HG02642 (cell line): ENCODE data around the gene KPNA2.
"Not testable (repeated sequence)": the region's sequence is repeated elsewhere in the genome, so short reads cannot be mapped to it uniquely, and the experiment has no call there.

ENCODE experiments used
- ATAC-seq: cut with Tn5 transposase; IDR thresholded peaks from one replicate; pipeline ENCODE4 v1.9.1; 2021; ENCODE audit warnings: mild to moderate bottlenecking; ENCODE audit not compliant: unreplicated experiment, poor library complexity

KPNA2 gene

GRCh38 chr17:68054296-68054900, 18.9 kb downstream of the KPNA2 start:
- no peak for ATAC-seq

DNA sequence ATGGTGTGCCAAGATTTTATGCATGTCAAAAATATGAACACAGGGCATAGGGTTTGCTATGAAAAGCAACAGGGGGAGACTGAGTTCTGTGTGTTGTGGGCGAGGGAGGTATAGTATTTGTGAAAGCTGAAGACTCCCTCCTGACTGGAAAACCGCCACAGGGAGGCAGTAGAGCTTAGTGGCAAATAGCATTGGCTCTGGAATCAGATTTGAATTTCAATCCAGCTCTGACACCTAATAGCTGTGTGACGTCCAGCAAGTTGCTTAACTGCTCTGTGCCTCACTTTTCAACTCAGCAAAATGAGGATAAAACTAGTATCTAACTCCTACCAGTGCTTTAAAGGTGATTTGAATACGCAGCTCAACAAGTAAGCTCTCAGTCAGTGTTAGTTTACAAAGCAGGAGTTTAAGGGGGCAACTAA, 22.0 kb downstream of the KPNA2 start:
- ATAC-seq: no peak

DNA sequence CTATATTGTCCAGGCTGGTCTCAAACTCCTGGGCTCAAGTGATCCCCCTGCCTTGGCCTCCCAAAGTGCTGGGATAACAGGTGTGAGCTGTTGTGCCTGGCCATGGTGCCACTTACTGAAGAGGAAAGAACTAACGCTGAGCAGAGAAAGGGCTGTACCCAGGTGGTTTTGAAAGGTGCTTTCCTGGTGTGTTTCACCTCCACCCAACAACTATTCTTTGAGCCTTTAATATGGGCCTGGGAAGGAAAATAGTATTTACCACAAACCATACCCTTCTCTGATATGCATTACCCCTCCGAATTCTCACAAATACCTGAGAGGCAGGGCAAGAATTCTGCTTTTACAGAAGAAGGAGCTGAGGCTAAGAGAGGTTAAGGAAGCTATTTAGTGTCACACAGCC, 24.8 kb downstream of the KPNA2 start:
- ATAC-seq: no peak

DNA sequence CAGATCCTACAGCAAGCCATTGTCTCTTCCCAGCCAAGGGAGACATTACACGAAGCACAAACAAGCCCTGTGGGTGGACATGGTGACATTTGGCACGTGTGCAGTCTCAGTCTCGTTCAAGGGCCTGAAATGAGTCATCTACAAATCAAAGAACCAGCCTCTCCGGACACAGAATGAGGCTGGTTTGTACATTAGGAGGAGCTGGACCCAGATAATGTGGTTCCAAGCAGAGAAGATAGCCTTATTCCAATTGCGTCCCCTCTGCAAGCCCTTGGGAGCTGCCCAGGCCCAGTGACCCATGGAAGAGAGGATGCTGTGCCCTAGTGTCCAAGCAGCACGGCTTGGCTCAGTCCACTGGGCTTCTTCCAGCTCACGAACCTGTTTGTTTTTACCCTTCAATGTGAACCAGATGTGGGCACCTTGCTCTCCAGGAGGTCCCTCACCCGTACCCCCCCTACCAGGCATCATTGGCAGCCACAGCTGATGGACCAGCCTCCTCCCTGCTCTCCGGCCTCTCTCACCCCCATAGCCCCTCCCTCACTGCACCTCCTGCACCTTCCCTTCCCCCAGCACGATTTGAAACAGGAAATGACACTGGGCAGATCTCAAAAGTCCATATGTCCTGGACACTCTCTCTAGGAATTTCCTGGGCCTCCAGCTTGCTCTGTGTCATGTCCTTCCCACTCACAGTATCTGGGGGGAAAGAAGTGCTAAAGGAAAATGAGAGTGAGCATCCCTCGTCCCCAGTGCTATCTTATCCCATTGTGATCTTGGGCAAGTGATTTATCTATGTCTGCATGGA, 26.2 kb downstream of the KPNA2 start:
- ATAC-seq: no peak

GRCh38 chr17:68065366-68065765, 29.8 kb downstream of the KPNA2 start:
- ATAC-seq: not testable (repeated sequence)

GRCh38 chr17:68068512-68068911, 33.0 kb downstream of the KPNA2 start:
- not testable (repeated sequence) for ATAC-seq

- ATAC-seq: not testable (repeated sequence)
Measured at GRCh38 chr17:68070582-68071444, 35.3 kb downstream of the KPNA2 start.

- ATAC-seq: no peak
Measured at GRCh38 chr17:68074279-68074678, 38.7 kb downstream of the KPNA2 start.

DNA sequence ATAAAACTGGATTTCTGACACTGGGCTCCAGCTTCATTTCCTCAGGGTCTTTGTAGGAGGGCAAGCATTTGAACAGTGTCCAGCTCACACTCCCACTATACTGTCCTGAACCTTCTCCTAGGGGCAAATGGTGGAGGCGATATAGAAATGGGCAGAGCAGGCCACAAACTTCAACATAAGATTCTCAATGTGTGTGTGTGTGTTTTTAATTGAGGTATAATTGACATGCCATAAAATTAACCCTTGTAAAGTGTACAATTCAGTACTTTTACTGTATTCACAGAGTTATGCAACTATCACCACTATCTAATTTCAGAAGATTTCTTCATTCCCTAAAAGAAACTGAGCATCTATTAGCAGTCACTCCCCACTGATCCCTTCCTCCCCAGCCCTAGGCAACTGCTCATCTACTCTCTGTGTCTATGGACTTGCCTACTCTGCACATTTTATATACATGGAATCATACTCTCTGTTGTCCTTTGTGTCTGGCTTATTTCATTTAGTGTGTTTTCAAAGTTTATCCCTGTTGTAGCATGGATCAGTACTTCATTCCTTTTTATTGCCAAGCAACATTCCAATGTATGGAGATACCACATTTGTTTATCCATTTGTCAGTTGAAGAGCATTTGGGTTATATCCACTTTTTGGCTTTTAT, 40.5 kb downstream of the KPNA2 start:
- not testable (repeated sequence) for ATAC-seq

DNA sequence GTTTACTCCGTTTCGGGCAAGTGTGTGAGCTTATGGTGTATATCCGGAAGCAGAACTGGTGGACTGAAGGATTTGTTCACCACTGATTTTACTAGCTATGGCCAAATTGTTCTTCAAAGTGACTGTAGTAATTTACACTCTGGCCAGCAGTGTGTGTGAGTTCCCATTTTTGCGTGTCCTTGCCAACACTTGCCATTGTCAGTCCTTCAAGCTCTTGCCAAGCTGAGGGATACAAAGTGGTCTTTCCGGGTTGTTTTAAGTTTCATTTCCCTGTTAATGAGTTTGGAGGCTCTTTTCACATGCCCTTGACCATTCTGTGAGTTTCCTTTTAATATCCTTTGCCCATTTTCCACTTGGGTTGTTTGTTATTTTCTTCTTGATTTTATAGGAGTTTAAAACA, 42.0 kb downstream of the KPNA2 start:
- ATAC-seq: not testable (repeated sequence)

DNA sequence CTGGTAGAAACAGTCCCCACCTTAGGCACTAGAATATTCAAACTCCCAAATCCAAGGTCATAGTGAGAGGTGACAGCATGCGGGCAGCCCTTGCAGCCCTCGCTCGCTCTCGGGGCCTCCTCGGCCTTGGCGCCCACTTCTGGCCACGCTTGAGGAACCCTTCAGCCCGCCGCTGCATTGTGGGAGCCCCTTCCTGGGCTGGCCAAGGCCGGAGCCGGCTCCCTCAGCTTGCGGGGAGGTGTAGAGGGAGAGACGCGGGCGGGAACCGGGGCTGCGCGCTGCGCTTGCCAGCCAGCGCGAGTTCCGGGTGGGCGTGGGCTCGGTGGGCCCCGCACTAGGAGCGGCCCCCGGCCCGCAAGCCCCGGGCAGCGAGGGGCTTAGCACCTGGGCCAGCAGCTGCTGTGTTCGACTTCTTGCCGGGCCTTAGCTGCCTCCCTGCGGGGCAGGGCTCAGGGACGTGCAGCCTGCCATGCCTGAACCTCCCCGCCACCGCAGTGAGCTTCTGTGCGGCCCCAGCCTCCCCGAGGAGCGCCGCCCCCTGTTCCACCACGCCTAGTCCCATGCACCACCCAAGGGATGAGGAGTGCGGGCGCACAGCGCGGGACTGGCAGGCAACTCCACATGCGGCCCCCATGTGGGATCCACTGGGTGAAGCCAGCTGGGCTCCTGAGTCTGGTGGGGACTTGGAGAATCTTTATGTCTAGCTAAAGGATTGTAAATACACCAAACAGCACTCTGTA, 45.0 kb downstream of the KPNA2 start:
- no peak for ATAC-seq

DNA sequence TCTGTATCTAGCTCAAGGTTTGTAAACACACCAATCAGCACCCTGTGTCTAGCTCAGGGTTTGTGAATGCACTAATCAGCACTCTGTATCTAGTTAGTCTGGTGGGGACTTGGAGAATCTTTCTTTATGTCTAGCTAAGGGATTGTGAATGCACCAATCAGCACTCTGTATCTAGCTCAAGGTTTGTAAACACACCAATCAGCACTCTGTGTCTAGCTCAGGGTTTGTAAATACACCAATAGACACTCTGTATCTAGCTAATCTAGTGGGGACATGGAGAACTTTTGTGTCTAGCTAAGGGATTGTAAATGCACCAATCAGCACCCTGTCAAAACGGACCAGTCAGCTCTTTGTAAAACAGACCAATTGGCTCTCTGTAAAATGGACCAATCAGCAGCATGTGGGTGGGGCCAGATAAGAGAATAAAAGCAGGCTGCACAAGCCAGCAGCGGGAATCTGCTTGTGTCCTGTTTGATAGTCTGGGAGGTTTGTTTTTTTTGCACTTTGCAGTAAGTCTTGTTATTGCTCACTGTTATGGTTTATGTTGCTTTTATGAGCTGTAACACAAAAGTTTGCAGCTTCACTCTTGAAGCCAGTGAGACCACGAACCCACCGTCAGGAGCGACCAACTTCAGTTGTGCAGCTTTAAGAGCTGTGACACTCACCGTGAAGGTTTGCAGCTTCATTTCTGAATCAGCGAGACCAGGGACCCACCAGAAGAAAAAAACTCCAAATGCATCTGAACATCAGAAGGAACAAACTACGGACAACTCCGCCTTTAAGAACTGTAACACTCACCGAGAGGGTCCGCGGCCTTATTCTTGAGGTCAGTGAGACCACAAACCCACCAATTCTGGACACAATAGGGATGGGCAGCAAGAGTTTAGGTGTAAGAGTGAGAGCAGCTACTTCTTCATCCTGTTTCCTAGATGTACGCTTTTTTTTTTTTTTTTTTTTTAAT, 46.0 kb downstream of the KPNA2 start:
- ATAC-seq: not testable (repeated sequence)

DNA sequence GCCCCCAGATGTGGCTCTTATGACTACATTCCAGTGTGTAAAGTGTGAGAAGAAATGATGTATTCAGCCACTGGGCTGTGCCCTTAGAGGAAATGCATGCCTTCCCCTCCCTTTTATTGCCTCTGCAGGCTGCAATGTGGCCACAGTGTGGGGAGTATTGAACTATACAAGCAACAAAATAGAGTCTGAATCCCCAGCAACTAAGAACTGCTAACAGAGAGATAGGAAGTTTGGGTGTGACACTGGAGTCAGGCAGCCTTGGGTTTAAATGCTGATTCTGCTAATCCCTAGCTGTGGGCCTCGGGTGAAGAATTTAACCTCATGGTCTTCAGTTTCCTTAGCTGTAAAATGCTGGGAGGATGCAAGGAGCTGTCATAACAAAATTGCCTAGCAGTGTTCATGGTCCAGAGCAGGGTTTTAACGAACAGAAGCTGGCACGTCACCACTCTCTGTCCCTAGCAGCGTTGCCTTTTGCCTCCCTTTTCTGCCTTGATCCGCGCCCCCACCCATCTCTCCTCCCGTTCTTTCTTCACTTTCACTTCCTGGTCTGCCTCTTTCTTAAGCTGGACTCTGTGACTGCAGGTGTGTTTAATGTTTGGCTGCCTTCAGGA, 50.3 kb downstream of the KPNA2 start:
- ATAC-seq: peak; percentile 31

- peak; percentile 13 for ATAC-seq
Measured at GRCh38 chr17:68086666-68087065, 51.1 kb downstream of the KPNA2 start.

DNA sequence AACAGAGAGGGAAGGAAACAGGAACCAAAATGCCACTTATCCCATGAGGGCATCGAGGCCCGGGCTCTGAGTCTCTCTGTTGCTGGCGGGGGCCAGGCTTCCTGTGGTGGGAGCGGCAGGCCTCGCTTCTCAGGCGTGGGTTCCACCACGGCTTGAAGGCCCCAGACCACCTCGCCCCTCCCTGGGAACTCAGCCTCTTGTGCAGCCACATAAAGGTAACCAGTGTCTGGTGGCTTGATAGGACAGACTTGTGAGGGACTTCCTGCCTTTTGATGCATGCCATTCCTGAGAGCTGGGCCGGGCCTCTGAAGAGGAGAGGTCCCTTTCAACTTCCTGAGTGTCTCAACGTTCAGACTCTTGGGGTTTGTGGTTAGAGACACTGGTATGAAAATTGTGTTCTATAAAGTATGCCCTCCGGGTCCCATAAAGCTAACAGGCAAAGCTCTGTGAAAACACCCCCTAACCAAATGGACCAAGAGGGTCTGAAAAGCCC, 51.6 kb downstream of the KPNA2 start:
- peak; percentile 51 for ATAC-seq

DNA sequence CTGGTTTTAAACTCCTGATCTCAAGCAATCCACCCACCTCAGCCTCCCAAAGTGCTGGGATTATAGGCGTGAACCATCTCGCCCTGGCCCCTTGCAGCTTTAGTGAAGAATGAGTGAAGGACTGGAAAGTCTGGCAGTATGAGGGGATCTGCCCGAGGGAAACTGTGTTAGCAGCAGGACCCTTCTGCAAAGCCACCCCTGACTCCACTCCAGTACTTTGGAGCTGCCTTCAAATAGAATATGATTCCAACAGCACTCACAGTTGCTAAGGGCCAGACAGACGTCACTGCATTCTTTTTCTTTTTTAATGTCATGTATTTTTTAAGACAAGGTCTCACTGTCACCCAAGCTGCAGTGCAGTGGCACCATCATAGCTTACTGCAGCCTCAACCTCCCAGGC, 52.3 kb downstream of the KPNA2 start:
- ATAC-seq: no peak

GRCh38 chr17:68089881-68090280, 54.3 kb downstream of the KPNA2 start:
- ATAC-seq: no peak

- no peak for ATAC-seq
Measured at GRCh38 chr17:68094481-68095078, 59.0 kb downstream of the KPNA2 start.
